OCI-LY1 (cell line): ENCODE results near the gene FAM117B.

Experiments
- H2AFZ ChIP-seq: fragments of 200-600 bp; sonication (generic), shearing (Covaris generic); 2 replicates; pipeline ENCODE4 v1.6.0; 2014; ENCODE audit warnings: antibody characterized with exemption, mild to moderate bottlenecking, low read length
- H3F3A ChIP-seq: fragments of 200-600 bp; sonication (generic), shearing (Covaris generic); 2 replicates; pipeline ENCODE4 v1.6.0; 2014; ENCODE audit warnings: mild to moderate bottlenecking, antibody characterized with exemption, low read length, moderate library complexity; ENCODE audit not compliant: insufficient read depth
- H3K27ac ChIP-seq: fragments of 200-600 bp; sonication (generic); 2 replicates; pipeline ENCODE4 v1.5.1; 2014; ENCODE audit warnings: low read length, mixed run types, mild to moderate bottlenecking, low read depth; ENCODE audit not compliant: poor library complexity, severe bottlenecking
- H3K27me3 ChIP-seq: fragments of 200-600 bp; sonication (generic); 2 replicates; pipeline ENCODE4 v1.6.0; 2014; ENCODE audit warnings: antibody characterized with exemption, mild to moderate bottlenecking, low read length, moderate library complexity; ENCODE audit not compliant: insufficient read depth
- H3K36me3 ChIP-seq: fragments of 200-600 bp; sonication (generic); 2 replicates; pipeline ENCODE4 v1.6.1; 2014; ENCODE audit warnings: mild to moderate bottlenecking, antibody characterized with exemption, low read length, moderate library complexity, mixed read lengths; ENCODE audit not compliant: insufficient read depth
- H3K4me1 ChIP-seq: fragments of 200-600 bp; sonication (generic); 2 replicates; pipeline ENCODE4 v1.5.1; 2014; ENCODE audit warnings: mild to moderate bottlenecking, low read length, moderate library complexity; ENCODE audit not compliant: insufficient read depth, severe bottlenecking
- H3K4me2 ChIP-seq: fragments of 200-600 bp; sonication (generic), shearing (Covaris generic); 2 replicates; pipeline ENCODE4 v1.6.1; 2014; ENCODE audit warnings: low read length
- H3K4me3 ChIP-seq: fragments of 200-600 bp; sonication (generic); 2 replicates; pipeline ENCODE4 v1.5.1; 2014; ENCODE audit warnings: low read length, low read depth, mild to moderate bottlenecking, mixed read lengths; ENCODE audit not compliant: poor library complexity, severe bottlenecking
- H3K79me2 ChIP-seq: fragments of 200-600 bp; shearing (Covaris generic); 2 replicates; pipeline ENCODE4 v1.6.1; 2016; ENCODE audit warnings: mixed run types, low read length, mixed read lengths; ENCODE audit not compliant: insufficient read depth
- H3K9ac ChIP-seq: fragments of 200-600 bp; sonication (generic), shearing (Covaris generic); 2 replicates; pipeline ENCODE4 v1.6.1; 2014; ENCODE audit warnings: mild to moderate bottlenecking, low read length, mixed read lengths
- H3K9me2 ChIP-seq: fragments of 200-600 bp; sonication (generic), shearing (Covaris generic); 2 replicates; pipeline ENCODE4 v1.6.1; 2014; ENCODE audit warnings: low read depth, mild to moderate bottlenecking, low read length, mixed read lengths
- H3K9me3 ChIP-seq: fragments of 200-600 bp; shearing (Covaris generic); 2 replicates; pipeline ENCODE4 v1.6.1; 2014; ENCODE audit warnings: low read length, mixed read lengths
- H4K20me1 ChIP-seq: fragments of 200-600 bp; sonication (generic), shearing (Covaris generic); 2 replicates; pipeline ENCODE4 v1.6.0; 2016; ENCODE audit warnings: mild to moderate bottlenecking, low read length; ENCODE audit not compliant: insufficient read depth
- CTCF ChIP-seq: fragments of 200-600 bp; sonication (generic), shearing (Covaris generic); IDR thresholded peaks from 2 replicates; pipeline ENCODE4 v1.5.1; 2017; ENCODE audit warnings: mild to moderate bottlenecking, antibody characterized with exemption, low read length, moderate library complexity, mixed read lengths
- EZH2 ChIP-seq: fragments of 200-600 bp; sonication (generic), shearing (Covaris generic); IDR thresholded peaks from 2 replicates; pipeline ENCODE4 v1.8.0; 2017; ENCODE audit warnings: borderline replicate concordance, mixed run types, mild to moderate bottlenecking, antibody characterized with exemption, low read length, moderate library complexity, mixed read lengths

Gene FAM117B

GRCh38 chr2:202762556-202762955 lies 127.8 kb downstream of the FAM117B start:
- Histone ChIP-seq H3K9me3 (no peaks in the 10 kb centered on the region), H2AFZ (no peak overlapping the region), H3K4me1 (no peaks in the 10 kb centered on the region), H3K4me3 (no peak overlapping the region), H3K9me2 (no peaks in the 10 kb centered on the region), H3F3A (no peaks in the 10 kb centered on the region), H3K9ac (no peak overlapping the region), H3K4me2 (no peak overlapping the region), H4K20me1 (no peaks in the 10 kb centered on the region), H3K27ac (no peak overlapping the region), H3K27me3 (no peaks in the 10 kb centered on the region), H3K36me3 (peaks cover 44% of the 10 kb centered on the region), H3K79me2 (no peaks in the 10 kb centered on the region)
- TF ChIP-seq CTCF (no peak), EZH2 (no peak)

DNA sequence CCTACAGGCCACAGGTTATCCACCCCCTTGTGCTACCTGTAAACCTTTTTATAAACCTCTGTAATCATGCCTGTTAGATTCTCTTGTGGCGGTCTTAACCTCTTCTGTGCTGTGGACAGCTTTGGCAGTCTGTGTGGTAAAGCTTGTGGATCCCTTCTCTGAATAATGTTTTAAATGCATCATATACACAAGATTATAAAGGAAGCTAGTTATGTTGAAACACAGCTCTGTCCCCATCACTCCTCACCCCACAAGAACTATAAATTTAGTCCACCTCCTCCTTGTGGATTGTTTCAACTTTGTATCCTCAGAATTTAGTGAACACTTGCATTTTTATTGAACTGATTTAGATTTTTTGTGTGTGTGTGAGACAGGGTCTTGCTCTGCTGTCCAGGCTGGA lies 129.1 kb downstream of the FAM117B start:
- no peak for TF ChIP-seq CTCF
- no peak for TF ChIP-seq EZH2
- H3K9me2 ChIP-seq: no peaks in the 10 kb centered on the region
- no peaks in the 10 kb centered on the region for H3K79me2 ChIP-seq
- no peaks in the 10 kb centered on the region for H3F3A ChIP-seq
- no peaks in the 10 kb centered on the region for H4K20me1 ChIP-seq
- no peak overlapping the region for H2AFZ ChIP-seq
- no peaks in the 10 kb centered on the region for H3K9me3 ChIP-seq
- H3K36me3 ChIP-seq: peaks cover 33% of the 10 kb centered on the region
- H3K4me2 ChIP-seq: no peak overlapping the region
- H3K9ac ChIP-seq: no peak overlapping the region
- no peak overlapping the region for H3K4me3 ChIP-seq
- no peaks in the 10 kb centered on the region for H3K27me3 ChIP-seq
- no peak overlapping the region for H3K27ac ChIP-seq
- H3K4me1 ChIP-seq: no peaks in the 10 kb centered on the region

- no peak for TF ChIP-seq EZH2
- TF ChIP-seq CTCF: no peak
- Histone ChIP-seq H3K9ac (no peak overlapping the region), H3K4me1 (no peaks in the 10 kb centered on the region), H4K20me1 (no peaks in the 10 kb centered on the region), H3K4me3 (no peak overlapping the region), H3K9me2 (no peaks in the 10 kb centered on the region), H3F3A (no peaks in the 10 kb centered on the region), H3K27ac (no peak overlapping the region), H3K79me2 (no peaks in the 10 kb centered on the region), H3K36me3 (peaks cover 25% of the 10 kb centered on the region), H2AFZ (no peak overlapping the region), H3K4me2 (no peak overlapping the region), H3K9me3 (no peaks in the 10 kb centered on the region), H3K27me3 (no peaks in the 10 kb centered on the region)
Measured at GRCh38 chr2:202764991-202765390, 130.2 kb downstream of the FAM117B start.
